ENCODE results near the gene TNFRSF12A.

GRCh38 chr16:2990891-2991290 lies 29.3 kb upstream of the TNFRSF12A start:
- TF ChIP-seq CTCF (conservative IDR thresholded peaks at IDR 0.05 in 1 of 2, IDR thresholded peaks at IDR 0.05 in 1 of 2; ENCODE audit: low read depth in 1 of 2, low read length in 2 of 2): no peak
- no peak for TF ChIP-seq EZH2 (IDR thresholded peaks at IDR 0.05; ENCODE audit: low read length, missing control alignments)
